Measurements from ENCODE around the gene PRKG2.

DNA sequence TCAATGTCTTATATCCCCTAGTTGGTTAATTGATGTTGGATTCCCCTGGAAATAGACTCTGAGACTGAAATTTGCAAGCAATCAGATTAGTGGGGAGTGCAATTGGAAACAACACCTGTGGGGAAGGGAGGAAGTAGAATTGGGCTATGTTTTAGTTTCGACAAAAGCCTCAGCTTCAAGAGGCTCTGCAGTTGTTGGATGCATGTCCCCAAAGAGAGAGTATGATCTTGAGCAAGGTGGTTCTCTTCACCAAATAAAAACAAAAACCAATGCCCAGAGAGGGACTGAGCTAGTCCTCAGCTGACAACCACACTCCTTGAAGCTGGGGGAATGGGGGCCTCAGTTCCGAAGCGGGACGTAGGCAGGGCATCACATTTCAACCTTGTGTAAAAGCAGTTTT lies 77.1 kb downstream of the PRKG2 start:
- no peak for TF ChIP-seq JUN (IDR thresholded peaks at IDR 0.05; ENCODE audit: borderline replicate concordance, insufficient read depth, insufficient read length, low read depth)
- no peak for TF ChIP-seq POLR2AphosphoS5 (IDR thresholded peaks at IDR 0.05; ENCODE audit: insufficient read depth, low read depth, low read length)
- TF ChIP-seq, protein P1, sequence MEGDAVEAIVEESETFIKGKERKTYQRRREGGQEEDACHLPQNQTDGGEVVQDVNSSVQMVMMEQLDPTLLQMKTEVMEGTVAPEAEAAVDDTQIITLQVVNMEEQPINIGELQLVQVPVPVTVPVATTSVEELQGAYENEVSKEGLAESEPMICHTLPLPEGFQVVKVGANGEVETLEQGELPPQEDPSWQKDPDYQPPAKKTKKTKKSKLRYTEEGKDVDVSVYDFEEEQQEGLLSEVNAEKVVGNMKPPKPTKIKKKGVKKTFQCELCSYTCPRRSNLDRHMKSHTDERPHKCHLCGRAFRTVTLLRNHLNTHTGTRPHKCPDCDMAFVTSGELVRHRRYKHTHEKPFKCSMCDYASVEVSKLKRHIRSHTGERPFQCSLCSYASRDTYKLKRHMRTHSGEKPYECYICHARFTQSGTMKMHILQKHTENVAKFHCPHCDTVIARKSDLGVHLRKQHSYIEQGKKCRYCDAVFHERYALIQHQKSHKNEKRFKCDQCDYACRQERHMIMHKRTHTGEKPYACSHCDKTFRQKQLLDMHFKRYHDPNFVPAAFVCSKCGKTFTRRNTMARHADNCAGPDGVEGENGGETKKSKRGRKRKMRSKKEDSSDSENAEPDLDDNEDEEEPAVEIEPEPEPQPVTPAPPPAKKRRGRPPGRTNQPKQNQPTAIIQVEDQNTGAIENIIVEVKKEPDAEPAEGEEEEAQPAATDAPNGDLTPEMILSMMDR (IDR thresholded peaks at IDR 0.05; ENCODE audit: extremely low read depth in 1 of 2, insufficient read depth in 1 of 2, low read depth in 1 of 2, low read length in 2 of 2) = no peak
- TF ChIP-seq, protein P2, sequence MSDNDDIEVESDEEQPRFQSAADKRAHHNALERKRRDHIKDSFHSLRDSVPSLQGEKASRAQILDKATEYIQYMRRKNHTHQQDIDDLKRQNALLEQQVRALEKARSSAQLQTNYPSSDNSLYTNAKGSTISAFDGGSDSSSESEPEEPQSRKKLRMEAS (IDR thresholded peaks at IDR 0.05; ENCODE audit: insufficient read depth, insufficient read length) = no peak
- no peak for TF ChIP-seq MYC (IDR thresholded peaks at IDR 0.05; ENCODE audit: low read depth, low read length)
- no peak for TF ChIP-seq POLR2A (IDR thresholded peaks at IDR 0.05; ENCODE audit: low read depth, low read length)
- TF ChIP-seq EZH2 (IDR thresholded peaks at IDR 0.05; ENCODE audit: borderline replicate concordance, low read depth, low read length, severe bottlenecking) = no peak

All from endothelial cell of umbilical vein (primary cell).